ENCODE results near the gene ENTPD8. TPM values are rescaled to one million over a fixed set of nuclear protein-coding genes. Genes with fewer than 3 reads are reported as not detected.

ENTPD8 gene
- total and polyA plus RNA-seq, 2 of the 13 experiments (the other 11 are each of a cell fraction or from before 2014, with no cell fraction given) = 0.26 to 0.44 TPM

DNA sequence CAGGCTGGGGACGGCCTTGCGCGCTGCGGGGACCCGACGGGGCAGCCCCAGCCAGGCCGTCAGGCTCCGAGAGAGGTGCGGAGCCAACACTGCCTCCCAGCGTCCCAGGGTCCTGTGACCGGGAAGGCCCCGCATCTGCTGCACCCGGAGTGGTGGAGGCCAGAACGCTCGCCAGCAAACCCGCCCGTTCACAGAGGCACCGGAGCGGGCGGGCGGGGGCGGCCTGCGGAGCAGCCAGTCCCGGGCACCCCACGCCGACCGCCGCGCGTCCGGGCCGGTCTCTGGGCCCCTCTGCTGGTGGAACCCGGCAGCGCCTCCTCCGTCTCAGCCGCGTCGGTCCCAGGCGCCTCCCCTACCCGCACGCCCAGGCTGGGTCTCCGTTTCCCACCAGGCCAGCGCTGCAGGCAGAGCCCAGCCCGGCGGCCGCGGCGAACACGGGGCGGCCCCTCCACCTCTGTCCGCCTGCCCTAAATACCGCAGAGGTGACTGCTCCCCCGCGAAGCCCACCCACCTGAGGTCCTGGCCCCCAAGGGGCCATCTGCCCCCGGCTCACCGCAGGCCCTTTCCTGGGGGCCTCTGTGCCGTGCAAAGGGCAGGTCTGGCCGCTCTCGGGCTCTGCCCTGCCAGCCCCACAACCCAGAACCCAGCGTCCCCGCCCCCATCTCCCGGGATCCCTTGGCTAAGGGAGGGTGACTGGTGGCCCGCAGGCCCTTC lies 34.1 kb downstream of the ENTPD8 start (continued):
- TF ChIP-seq KDM4B (CRISPR knock-in tag; IDR thresholded peaks at IDR 0.05) (no peak), PCBP2 (optimal IDR thresholded peaks at IDR 0.05; ENCODE audit: low read depth, low read length, poor library complexity, severe bottlenecking) (no peak), TEAD3 (CRISPR knock-in tag; optimal IDR thresholded peaks at IDR 0.05; ENCODE audit: borderline replicate concordance) (no peak), IKZF4 (CRISPR knock-in tag; IDR thresholded peaks at IDR 0.05; ENCODE audit: borderline replicate concordance, low read depth, not compliant biosample characterization) (no peak), ZSCAN25 (CRISPR knock-in tag; IDR thresholded peaks at IDR 0.05) (no peak), ZNF557 (CRISPR knock-in tag; IDR thresholded peaks at IDR 0.05) (no peak), ZSCAN20 (CRISPR knock-in tag; IDR thresholded peaks at IDR 0.05; ENCODE audit: borderline replicate concordance) (no peak), ZFP90 (CRISPR knock-in tag; IDR thresholded peaks at IDR 0.05; ENCODE audit: borderline replicate concordance) (peak; percentile 29; the same call in 1 of the 2 replicates), TBP (CRISPR knock-in tag; IDR thresholded peaks at IDR 0.05) (no peak), ZNF629 (CRISPR knock-in tag; conservative IDR thresholded peaks at IDR 0.05) (no peak), PRPF4 (IDR thresholded peaks at IDR 0.05; ENCODE audit: low read depth, low read length, poor library complexity, severe bottlenecking) (no peak), ARNT2 (CRISPR knock-in tag; IDR thresholded peaks at IDR 0.05; ENCODE audit: low read depth) (no peak), PPARG (CRISPR knock-in tag; conservative IDR thresholded peaks at IDR 0.05) (no peak), RFX1 (IDR thresholded peaks at IDR 0.05) (no peak), ZNF263 (CRISPR knock-in tag; IDR thresholded peaks at IDR 0.05) (no peak), HMG20B (CRISPR knock-in tag; conservative IDR thresholded peaks at IDR 0.05) (no peak), AHDC1 (CRISPR knock-in tag; IDR thresholded peaks at IDR 0.05; ENCODE audit: borderline replicate concordance) (no peak)
- TF ChIP-seq, protein P1, sequence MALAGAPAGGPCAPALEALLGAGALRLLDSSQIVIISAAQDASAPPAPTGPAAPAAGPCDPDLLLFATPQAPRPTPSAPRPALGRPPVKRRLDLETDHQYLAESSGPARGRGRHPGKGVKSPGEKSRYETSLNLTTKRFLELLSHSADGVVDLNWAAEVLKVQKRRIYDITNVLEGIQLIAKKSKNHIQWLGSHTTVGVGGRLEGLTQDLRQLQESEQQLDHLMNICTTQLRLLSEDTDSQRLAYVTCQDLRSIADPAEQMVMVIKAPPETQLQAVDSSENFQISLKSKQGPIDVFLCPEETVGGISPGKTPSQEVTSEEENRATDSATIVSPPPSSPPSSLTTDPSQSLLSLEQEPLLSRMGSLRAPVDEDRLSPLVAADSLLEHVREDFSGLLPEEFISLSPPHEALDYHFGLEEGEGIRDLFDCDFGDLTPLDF (CRISPR knock-in tag; IDR thresholded peaks at IDR 0.05) = 0 out of 2 replicates have a peak, but pooled peaks have one; percentile 14
- TF ChIP-seq, protein P2, sequence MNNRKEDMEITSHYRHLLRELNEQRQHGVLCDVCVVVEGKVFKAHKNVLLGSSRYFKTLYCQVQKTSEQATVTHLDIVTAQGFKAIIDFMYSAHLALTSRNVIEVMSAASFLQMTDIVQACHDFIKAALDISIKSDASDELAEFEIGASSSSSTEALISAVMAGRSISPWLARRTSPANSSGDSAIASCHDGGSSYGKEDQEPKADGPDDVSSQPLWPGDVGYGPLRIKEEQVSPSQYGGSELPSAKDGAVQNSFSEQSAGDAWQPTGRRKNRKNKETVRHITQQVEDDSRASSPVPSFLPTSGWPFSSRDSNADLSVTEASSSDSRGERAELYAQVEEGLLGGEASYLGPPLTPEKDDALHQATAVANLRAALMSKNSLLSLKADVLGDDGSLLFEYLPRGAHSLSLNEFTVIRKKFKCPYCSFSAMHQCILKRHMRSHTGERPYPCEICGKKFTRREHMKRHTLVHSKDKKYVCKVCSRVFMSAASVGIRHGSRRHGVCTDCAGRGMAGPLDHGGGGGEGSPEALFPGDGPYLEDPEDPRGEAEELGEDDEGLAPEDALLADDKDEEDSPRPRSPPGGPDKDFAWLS (CRISPR knock-in tag; IDR thresholded peaks at IDR 0.05; ENCODE audit: borderline replicate concordance) = no peak
- TF ChIP-seq, protein P3, sequence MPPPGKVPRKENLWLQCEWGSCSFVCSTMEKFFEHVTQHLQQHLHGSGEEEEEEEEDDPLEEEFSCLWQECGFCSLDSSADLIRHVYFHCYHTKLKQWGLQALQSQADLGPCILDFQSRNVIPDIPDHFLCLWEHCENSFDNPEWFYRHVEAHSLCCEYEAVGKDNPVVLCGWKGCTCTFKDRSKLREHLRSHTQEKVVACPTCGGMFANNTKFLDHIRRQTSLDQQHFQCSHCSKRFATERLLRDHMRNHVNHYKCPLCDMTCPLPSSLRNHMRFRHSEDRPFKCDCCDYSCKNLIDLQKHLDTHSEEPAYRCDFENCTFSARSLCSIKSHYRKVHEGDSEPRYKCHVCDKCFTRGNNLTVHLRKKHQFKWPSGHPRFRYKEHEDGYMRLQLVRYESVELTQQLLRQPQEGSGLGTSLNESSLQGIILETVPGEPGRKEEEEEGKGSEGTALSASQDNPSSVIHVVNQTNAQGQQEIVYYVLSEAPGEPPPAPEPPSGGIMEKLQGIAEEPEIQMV (CRISPR knock-in tag; IDR thresholded peaks at IDR 0.05; ENCODE audit: low read depth) = no peak
